K562 (cell line): ENCODE data around the gene PPP1R14C. TPM values are rescaled to one million over a fixed set of nuclear protein-coding genes. Genes with fewer than 3 reads are reported as not detected.

Experiments
- ASH1L ChIP-seq: fragments of 450-650 bp; IDR thresholded peaks from 2 replicates; pipeline ENCODE4 v1.6.1; 2018; ENCODE audit warnings: borderline replicate concordance, mild to moderate bottlenecking, low read depth; ENCODE audit not compliant: partially characterized antibody
- KDM4B ChIP-seq, 2 experiments: fragments of 450-650 bp in 1 of 2; sonication (generic) in 1 of 2; IDR thresholded peaks; 2 replicates each; pipeline ENCODE4 v1.6.1; 2016 to 2017; ENCODE audit warnings: borderline replicate concordance in 2 of 2, antibody characterized with exemption in 1 of 2, low read depth in 1 of 2, mild to moderate bottlenecking in 1 of 2
- PHTF2 ChIP-seq: fragments of 250-450 bp; sonication (Bioruptor Pico); IDR thresholded peaks from 2 replicates; pipeline ENCODE4 v1.5.0; 2021; ENCODE audit warnings: mild to moderate bottlenecking
- PKNOX1 ChIP-seq: fragments of 450-650 bp; IDR thresholded peaks from 2 replicates; pipeline ENCODE4 v1.6.1; 2016
- POLR2H ChIP-seq: IDR thresholded peaks from 2 replicates; pipeline ENCODE4 v1.6.1; 2016; ENCODE audit warnings: missing genetic modification characterization, low read depth, mild to moderate bottlenecking, control low read depth, missing compliant biosample characterization, moderate library complexity
- POLR3G ChIP-seq: IDR thresholded peaks from 2 replicates; pipeline ENCODE4 v1.6.1; 2011; ENCODE audit not compliant: insufficient read length, insufficient replicate concordance; ENCODE audit errors: extremely low read depth
- RAD51 ChIP-seq: fragments of 450-650 bp; IDR thresholded peaks from 2 replicates; pipeline ENCODE4 v1.7.1; 2016; ENCODE audit warnings: low read depth, mild to moderate bottlenecking, borderline replicate concordance
- RBM15 ChIP-seq: fragments of 200-400 bp; formaldehyde crosslinking; IDR thresholded peaks from 2 replicates; pipeline ENCODE4 v1.6.1; 2018; ENCODE audit warnings: mild to moderate bottlenecking, low read length, moderate library complexity; ENCODE audit not compliant: insufficient read depth
- SRSF7 ChIP-seq: fragments of 200-400 bp; formaldehyde crosslinking; optimal IDR thresholded peaks from 2 replicates; pipeline ENCODE3; 2017; ENCODE audit warnings: mild to moderate bottlenecking, low read depth, low read length
- TAF1 ChIP-seq: IDR thresholded peaks from 2 replicates; pipeline ENCODE4 v1.6.1; 2011; ENCODE audit warnings: mild to moderate bottlenecking, low read length, moderate library complexity; ENCODE audit not compliant: insufficient read depth, control insufficient read depth, severe bottlenecking; ENCODE audit errors: extremely low read depth
- TRIM24 ChIP-seq, 2 experiments: fragments of 450-650 bp; IDR thresholded peaks; 2 replicates each; pipeline ENCODE4 v1.6.1; 2016
- YY1 ChIP-seq, 3 experiments: IDR thresholded peaks; 2 replicates each; pipeline ENCODE4 v1.6.1; 2011; ENCODE audit warnings: low read length in 2 of 3, mild to moderate bottlenecking in 2 of 3, moderate library complexity in 2 of 3, borderline replicate concordance in 1 of 3, control low read depth in 1 of 3, low read depth in 1 of 3; ENCODE audit not compliant: insufficient read depth in 3 of 3, insufficient replicate concordance in 2 of 3, control insufficient read depth in 1 of 3, insufficient read length in 1 of 3; ENCODE audit errors: extremely low read depth in 1 of 3
- ZHX1 ChIP-seq: fragments of 150-350 bp; conservative IDR thresholded peaks from 2 replicates; pipeline ENCODE4 v1.6.1; 2014; ENCODE audit warnings: low read length
- ZNF24 ChIP-seq: fragments of 450-650 bp; IDR thresholded peaks from 2 replicates; pipeline ENCODE4 v1.6.1; 2016
- ZNF3 ChIP-seq: fragments of 250-450 bp; sonication (Bioruptor Pico); IDR thresholded peaks from 2 replicates; pipeline ENCODE4 v1.5.0; 2021; ENCODE audit warnings: mild to moderate bottlenecking, moderate library complexity
- polyA plus RNA-seq, 8 experiments: library from polyadenylated mRNA; depleted of rRNA in 4 of 8; stranded (reverse) in 5 of 8; unstranded in 3 of 8; fragments of >200 nt; fragmentation: Nextera tagmentation in 2 of 8; fragmentation: Illumina TruSeq in 1 of 8; extraction: Ambion mirVana in 2 of 8; extraction: Trizol in 1 of 8; gene quantifications; 2 replicates each; pipeline versions ENCODE4 v1.2.1 to v1.2.3, GENCODE V29; 2011 to 2014; ENCODE audit warnings: inconsistent platforms in 1 of 8, missing spikeins in 1 of 8
- total RNA-seq, 7 experiments: library from RNA; depleted of rRNA in 6 of 7; stranded (reverse); fragments of >200 nt in 6 of 7; fragmentation: Illumina TruSeq in 2 of 7; extraction: Trizol in 2 of 7; gene quantifications; 2 replicates each; pipeline versions ENCODE4 v1.2.1 to v1.2.3, GENCODE V29; 2011 to 2021; ENCODE audit warnings: low replicate concordance in 1 of 7
- TF ChIP-seq, protein P1 (sequence below), 3 experiments: IDR thresholded peaks in 2 of 3; conservative IDR thresholded peaks in 1 of 3; 2 replicates each; pipeline ENCODE4 v1.5.1; 2011 to 2012; ENCODE audit warnings: low read length in 3 of 3, mild to moderate bottlenecking in 3 of 3, control low read depth in 2 of 3, improper control_type of control experiment in 1 of 3, inconsistent platforms in 1 of 3, low read depth in 1 of 3, mixed read lengths in 1 of 3, moderate library complexity in 1 of 3; ENCODE audit not compliant: insufficient read depth in 2 of 3
- TF ChIP-seq, protein P2 (sequence below): fragments of 250-450 bp; sonication (Bioruptor Pico); IDR thresholded peaks from 2 replicates; pipeline ENCODE4 v1.5.0; 2021

PPP1R14C gene
- total and polyA plus RNA-seq, 9 of the 15 experiments (the other 6 are each of a cell fraction or from before 2014, with no cell fraction given), result 4.5 to 16.6 (median 11.9) TPM

- no peak for TF ChIP-seq ZHX1
- peak in 2 of 3 experiments; percentile 31 to 78 for TF ChIP-seq YY1 (IDR thresholded peaks at IDR 0.05; ENCODE audit: borderline replicate concordance in 1 of 3, control insufficient read depth in 1 of 3, extremely low read depth in 1 of 3, insufficient read depth in 3 of 3, insufficient read length in 1 of 3, insufficient replicate concordance in 2 of 3, low read depth in 1 of 3, low read length in 2 of 3)
- peak; percentile 50 for TF ChIP-seq POLR2H
- peak; percentile 91 for TF ChIP-seq PKNOX1
- no peak; the same call in 1 of the 2 replicates for TF ChIP-seq PHTF2 (CRISPR knock-in tag)
- TF ChIP-seq SRSF7, result no peak
- TF ChIP-seq, protein P1, sequence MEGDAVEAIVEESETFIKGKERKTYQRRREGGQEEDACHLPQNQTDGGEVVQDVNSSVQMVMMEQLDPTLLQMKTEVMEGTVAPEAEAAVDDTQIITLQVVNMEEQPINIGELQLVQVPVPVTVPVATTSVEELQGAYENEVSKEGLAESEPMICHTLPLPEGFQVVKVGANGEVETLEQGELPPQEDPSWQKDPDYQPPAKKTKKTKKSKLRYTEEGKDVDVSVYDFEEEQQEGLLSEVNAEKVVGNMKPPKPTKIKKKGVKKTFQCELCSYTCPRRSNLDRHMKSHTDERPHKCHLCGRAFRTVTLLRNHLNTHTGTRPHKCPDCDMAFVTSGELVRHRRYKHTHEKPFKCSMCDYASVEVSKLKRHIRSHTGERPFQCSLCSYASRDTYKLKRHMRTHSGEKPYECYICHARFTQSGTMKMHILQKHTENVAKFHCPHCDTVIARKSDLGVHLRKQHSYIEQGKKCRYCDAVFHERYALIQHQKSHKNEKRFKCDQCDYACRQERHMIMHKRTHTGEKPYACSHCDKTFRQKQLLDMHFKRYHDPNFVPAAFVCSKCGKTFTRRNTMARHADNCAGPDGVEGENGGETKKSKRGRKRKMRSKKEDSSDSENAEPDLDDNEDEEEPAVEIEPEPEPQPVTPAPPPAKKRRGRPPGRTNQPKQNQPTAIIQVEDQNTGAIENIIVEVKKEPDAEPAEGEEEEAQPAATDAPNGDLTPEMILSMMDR (IDR thresholded peaks at IDR 0.05 in 2 of 3, conservative IDR thresholded peaks at IDR 0.05 in 1 of 3; ENCODE audit: insufficient read depth in 2 of 3, low read depth in 1 of 3, low read length in 3 of 3), result no peak
- no peak for TF ChIP-seq POLR3G
- no peak for TF ChIP-seq RBM15
- TF ChIP-seq, protein P2, sequence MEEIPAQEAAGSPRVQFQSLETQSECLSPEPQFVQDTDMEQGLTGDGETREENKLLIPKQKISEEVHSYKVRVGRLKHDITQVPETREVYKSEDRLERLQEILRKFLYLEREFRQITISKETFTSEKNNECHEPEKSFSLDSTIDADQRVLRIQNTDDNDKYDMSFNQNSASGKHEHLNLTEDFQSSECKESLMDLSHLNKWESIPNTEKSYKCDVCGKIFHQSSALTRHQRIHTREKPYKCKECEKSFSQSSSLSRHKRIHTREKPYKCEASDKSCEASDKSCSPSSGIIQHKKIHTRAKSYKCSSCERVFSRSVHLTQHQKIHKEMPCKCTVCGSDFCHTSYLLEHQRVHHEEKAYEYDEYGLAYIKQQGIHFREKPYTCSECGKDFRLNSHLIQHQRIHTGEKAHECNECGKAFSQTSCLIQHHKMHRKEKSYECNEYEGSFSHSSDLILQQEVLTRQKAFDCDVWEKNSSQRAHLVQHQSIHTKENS (CRISPR knock-in tag), result no peak
- TF ChIP-seq TRIM24 (IDR thresholded peaks at IDR 0.05), result peak; percentile 96
- no peak for TF ChIP-seq ASH1L
- TF ChIP-seq ZNF24, result 0 out of 2 replicates have a peak, but pooled peaks have one; percentile 30
- no peak for TF ChIP-seq KDM4B (IDR thresholded peaks at IDR 0.05; ENCODE audit: borderline replicate concordance in 2 of 2, low read depth in 1 of 2)
- peak; percentile 47 for TF ChIP-seq TAF1
- TF ChIP-seq ZNF3 (CRISPR knock-in tag), result no peak
- peak; percentile 42; the same call in 1 of the 2 replicates for TF ChIP-seq RAD51
Measured at GRCh38 chr6:150271501-150272263, 128.8 kb downstream of the PPP1R14C start (continued).
